ENCODE data around the gene IL9.
"Not testable (repeated sequence)": the region's sequence is repeated elsewhere in the genome, so short reads cannot be mapped to it uniquely, and the experiment has no call there.

The IL9 gene

DNA sequence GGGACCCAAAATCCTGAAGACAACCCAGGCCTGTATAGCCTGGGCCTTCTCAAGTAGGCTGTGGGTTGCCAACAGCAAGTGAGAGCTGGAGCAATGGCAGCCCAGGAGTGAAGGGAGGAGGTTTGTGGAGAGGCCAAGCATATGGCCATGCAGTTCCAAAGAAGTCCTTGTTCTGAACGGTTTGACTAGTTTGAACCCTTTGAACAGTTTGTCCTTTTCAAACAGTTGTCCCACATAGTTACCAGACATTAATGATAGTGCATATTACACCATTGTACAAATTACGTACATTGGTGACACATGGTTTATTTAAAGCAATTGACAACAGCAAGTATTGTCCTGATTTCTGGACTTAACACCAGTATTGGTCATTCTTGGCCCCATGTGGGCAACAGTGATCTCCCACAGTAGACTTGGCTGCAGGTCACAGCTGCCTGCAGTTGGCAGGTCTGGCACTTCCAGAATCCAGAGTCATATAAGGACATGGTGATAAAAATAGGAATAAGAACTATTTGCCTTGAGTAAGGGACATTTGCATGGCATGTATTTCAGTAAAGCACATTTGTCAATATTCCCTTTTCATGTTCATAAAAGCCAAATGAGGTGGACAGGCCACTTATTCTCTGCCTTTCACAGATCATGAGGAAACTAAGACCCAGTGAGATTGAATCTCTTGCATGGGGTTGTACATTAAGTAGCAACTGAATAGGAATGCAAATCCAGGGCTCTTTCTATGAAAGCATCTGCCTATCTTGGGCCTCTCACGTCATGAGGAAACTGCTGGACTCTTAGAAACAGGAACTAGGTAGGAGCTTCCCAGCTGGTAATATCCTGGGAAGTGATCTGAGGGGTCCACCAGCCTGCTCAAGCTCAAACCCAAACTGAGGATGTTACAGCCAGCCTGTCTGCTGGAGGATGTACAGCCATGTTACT lies 30.9 kb downstream of the IL9 start:
- no peak for DNase-seq

DNA sequence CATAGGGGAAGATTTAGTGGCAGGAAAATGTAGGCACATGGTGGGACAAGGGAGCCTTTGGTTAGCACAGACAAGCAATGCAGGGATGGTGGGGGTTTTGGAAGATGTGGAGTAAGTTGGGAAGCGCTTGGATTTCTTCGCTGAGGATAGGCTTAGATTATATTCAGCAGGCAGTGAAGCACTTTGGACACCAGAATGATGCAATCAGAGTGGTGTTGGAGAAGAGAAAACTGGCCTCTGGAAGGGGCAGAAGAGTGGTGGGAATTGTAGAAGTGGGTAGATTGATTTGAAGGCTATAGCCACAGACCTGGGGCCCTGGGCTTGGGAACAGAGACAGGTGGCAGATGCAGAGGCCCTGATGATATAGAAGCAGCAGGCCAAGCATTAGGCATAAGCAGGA lies 32.9 kb downstream of the IL9 start:
- DNase-seq: no peak

DNA sequence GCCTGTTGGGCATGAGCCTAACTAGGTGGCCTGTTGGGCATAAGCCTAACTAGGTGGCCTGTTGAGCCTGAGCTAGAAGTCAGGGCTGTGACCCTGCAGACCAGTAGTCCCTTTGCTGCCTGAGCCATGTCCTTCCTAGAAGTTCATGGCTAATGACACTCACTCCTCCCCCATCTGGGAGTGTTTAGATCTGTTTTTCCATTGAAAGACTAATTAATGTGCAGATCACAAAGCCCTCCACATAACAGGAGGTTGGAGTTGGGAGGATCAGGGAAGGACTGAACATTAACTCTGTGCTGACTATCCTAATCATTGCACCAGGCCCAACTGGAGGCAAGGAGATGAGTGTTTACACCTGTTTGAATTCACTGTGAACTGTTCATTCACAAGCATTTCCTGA lies 33.6 kb downstream of the IL9 start:
- no peak for DNase-seq

DNA sequence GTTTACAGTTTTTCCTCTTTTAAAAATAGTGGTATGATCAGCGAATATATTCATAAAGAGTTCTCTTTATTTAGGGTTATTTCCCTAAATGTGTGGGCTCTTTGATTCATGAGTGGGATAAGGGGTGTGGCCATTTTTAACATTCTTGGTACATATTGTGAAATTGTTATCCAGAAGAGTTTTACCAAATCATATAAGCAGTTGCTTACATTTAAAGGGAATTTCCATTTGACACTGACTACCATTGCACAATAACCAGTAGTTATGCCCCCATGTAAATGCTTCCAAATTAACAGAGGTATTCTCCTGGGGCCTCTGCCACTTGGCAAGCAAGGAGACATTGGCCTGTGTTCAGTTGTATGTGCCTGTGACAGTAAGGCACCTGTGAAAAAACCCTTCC lies 34.0 kb downstream of the IL9 start:
- DNase-seq: no peak

DNA sequence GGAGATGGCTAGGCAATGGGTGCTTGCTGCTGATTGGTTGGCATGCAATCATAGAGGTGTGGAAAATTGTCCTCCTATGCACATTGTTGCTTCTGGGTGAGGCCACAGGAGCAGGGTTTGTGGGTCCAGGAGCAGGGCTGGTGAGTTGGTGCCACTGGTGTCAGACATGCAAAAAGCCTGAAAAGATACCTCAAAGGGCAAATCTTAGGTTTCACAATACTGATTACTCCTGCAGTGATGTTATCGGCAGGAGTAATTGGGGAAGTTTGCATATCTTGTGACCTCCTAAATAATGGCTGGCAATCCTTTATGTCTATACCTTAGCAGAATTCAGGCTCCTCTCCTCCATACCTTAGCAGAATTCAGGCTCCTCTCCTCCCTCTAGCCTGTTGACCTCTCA lies 36.0 kb downstream of the IL9 start:
- DNase-seq: no peak

DNA sequence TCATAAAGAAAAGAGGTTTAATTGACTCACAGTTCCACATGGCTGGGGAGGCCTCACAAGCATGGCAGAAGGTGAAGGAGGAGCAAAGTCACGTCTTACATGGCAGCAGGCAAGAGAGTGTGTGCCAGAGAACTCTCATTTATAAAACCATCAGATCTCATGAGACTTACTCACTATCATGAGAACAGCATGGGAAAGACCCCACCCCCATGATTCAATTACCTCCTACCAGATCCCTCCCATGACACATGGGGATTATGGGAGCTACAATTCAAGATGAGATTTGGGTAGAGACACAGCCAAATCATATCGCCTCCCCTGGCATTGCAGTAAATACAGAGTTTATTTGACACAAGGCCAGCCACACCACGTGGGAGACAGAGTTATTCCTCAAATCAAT lies 36.5 kb downstream of the IL9 start:
- DNase-seq: not testable (repeated sequence)

DNA sequence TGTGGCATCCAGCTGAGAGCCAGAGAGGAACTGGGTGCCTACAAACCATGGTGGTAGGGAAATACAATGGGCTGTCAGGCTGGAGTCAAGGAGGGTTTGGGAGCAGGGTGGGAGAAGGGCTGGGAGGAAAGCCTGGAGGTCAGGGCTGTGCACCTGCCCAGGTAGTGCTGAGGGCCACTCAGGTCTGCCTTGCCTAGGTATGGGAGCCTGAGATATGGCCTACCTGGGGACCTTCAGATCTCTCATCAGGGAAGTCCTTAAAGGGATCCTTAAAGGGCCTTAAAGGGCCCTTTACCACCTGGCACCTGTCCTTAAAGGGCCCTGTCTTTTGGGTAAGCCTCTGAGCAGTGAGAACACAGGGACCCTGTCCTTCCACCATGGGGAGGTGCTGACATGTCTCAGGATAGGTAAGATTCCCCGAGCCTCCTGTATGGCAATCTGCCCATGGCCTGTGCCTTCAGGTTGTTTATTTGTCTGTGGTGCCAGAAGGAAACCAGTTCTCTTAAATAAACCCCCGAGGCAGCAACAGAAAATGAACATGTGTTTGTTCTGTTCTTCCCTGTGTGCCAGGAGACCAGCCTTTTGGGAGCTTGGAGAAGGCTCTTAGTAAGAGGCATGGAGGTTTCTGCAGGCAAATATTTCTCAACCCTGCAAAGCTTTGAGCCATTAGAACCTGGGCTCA lies 37.9 kb downstream of the IL9 start:
- no peak for DNase-seq

DNA sequence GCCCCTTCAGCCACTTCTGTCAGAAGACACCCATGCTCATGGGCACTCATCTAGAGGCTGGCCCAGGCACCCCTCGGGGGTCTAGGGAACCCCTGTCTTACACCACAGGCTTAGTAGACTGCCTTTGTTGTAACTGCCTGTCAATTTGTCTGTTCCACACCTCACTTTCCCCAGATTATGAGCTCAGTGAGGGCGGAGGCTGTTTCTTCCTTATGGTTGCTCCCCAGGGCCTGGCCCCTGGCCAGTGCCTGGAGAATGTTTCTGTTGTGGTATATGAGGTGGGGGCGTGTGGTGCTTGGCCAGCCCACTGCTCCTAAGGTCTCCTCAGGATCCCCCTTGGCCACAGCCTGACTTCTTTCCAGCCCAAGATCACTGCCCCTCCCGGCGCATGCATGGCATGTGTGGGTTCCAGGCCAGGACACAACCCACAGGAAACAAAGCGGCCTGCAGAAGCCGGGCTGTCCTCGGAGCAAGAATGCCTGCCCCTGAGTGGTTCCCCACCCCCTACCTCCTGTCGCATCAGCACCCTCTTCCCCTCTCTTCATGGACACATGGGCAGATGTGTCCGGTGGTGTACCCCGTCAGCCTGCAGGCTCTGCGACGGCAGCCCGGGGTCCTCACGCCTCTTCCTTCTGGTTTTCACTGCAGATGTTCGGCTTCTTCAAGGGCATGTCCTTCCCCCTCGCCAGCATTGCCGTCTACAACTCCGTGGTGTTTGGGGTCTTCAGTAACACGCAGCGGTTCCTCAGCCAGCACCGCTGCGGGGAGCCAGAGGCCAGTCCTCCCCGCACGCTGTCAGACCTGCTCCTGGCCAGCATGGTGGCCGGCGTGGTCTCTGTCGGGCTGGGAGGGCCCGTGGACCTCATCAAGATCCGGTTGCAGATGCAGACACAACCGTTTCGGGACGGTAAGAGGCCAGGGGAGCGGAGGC lies 43.5 kb downstream of the IL9 start:
- no peak for DNase-seq

DNA sequence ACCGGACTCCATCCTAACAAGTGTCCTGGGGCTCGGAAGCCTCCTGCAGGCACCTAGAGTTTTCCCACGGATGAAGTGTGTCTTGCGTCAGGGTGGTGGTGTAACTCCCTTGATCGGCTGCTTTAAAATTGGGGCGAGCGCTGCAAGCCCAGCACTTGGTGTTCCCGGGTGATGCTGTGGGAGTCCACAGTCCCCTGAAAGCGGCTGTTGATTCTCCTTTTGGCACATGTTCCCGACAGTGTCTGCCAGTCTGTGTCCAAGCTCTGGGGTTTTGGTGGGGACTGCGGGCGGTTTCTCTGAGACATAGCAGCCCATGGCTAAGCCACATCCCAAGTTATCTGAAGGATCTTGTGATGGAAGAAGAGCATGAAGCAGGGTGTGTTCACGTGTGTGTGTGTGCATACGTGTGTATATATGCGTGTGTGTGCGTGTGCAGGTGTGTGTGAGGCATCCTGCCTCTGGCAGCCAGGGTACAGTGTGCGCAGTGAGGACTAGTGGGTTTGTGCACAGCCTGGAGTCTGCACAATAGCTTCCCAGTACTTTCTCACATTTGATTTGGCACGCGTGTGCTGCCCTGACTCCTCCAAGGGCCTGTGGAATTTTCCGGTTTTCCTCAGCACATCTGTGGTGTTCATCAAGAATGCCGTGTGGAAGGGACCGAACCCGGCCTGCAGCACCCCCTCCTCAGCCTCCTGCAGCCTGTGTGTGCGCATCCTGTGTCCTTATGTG lies 44.3 kb downstream of the IL9 start:
- no peak for DNase-seq

DNA sequence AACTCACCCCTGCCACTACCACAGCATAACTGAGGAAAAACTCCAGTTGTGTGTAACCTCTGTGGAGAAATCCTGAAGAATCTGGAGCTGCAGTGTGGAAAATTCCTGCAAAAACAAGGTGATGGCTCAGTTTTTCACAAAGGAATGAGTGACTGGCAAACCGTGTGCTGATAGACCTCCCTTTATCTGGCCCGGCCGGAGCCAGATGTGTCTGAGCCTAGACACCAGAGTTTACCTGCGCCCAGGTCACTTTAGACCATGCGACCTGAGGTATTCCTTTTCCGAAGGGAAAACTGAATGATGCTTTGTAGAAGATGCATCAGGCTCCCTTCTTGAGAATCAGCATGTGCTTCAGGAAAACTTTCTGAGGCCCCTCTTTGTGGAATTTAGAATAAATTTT lies 45.0 kb downstream of the IL9 start:
- no peak for DNase-seq

DNA sequence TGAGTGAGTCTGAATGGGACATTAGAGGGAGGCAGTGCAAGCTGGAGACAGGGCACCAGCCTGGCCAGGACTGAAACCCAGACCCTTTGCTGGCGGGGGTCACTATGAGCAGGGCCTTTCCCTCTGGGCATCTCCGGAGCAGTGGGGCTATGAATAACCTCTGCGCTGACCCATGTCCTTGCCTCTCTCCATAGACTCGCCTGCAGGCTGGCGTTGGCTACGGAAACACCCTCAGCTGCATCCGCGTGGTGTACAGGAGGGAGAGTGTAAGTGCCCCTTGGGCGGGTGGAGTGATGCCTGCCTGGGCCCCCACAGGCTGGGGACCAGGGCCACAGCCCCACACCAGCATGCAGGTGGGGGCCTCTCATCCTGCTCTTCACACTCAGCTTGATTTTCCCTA lies 45.4 kb downstream of the IL9 start:
- DNase-seq: no peak

DNA sequence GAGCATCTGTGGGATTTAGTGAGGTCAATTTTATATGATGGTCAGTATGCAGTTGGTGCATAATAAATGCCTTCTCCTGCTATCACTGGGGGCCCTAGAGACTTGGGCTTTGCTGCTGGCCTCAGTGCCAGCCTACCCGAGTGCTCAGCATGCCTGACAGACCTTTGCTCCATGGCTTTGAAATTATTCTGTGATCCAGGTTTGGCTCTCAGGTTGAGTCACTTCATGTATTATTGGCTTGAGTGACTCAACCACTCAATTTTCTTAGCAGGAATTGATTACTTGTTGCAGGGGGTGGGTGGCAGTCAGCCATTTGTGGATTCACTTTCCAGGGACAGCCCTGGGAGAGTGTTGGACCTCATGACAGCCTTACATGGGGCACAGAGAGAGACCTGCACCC lies 47.7 kb downstream of the IL9 start:
- DNase-seq: no peak

DNA sequence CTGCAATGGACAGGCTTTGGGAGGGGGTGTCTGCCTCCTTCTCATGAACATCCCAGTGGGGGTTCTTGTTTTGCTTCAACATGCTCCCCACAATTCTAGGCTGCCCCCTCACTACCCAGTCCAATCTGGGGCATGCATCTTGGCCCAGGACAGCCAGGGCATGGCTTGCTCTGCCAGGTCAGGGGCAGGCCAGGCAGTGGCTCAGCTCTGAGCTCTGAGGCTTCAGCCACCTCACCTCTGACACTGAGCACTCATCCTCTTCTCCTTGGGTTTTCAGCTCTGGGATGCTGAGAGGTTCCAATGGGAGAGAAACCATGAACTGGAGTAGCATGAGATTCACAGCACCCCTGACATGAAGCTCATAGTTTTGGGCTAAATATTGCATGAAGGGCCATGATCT lies 49.3 kb downstream of the IL9 start:
- no peak for DNase-seq

DNA sequence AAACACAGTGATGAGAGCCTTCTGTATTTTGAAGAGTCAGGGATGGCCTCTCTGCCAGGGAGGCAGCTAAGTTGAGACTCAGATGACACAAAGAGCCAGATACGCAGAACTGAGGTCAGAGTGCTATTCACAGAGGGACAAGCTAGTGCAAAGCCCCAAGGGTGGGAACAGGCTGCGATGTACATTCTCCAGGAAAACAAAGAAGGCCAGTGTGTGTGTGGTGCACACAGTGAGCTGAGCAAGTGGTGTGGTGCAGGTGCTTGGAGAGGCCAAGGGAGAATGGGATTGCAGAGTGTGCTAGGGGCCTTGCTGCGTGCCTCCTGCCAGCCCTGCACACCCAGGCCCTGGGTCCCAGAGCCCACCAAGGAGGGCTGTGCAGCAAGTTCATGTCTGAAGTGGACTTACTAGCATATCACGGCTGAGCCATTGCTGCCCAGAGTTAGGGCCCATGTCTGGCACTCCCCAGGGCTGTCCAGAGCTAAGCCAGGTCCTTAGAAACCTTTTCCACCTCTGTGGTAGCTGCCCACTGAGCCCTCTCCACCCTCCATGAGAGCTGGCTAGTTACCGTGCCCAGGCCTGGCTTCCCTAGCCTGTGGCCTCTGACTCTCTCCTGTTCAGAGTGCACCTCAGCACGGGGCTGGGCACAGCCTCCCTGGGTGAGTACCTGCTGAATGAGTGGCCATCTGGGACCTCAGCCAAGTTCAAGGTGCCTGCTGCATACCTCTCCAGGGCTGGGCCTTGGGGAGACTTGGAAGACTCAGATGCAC lies 51.9 kb downstream of the IL9 start:
- DNase-seq: no peak

DNA sequence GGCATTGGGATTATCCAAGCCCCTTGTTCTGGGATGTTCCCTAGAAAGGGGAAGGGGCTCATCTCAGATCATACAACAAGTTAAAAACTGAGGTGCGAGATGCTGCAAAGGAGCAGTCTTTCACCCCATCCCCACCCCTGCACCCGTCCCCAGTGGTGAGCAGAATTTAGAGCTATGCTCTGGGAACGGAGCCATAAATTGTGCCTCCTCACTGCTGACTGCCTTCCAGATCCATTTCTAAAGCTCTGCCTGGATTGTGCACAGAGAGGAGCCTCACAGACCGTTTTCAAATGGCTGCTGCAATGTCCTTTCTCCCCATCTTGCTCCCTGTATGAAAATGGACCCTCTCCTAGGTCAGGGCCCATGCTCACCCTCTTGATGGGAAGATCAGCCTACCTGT lies 52.9 kb downstream of the IL9 start:
- DNase-seq: no peak

Data from stimulated activated CD4-positive, alpha-beta T cell treated with anti-CD3 and anti-CD28 coated beads, Interleukin-4, amount 100 ng/mL, for 4 hours (primary cell).